ENCODE measurements around the gene PRM3. TPM values are rescaled to one million over a fixed set of nuclear protein-coding genes. Genes with fewer than 3 reads are reported as not detected.

Gene PRM3
- total RNA-seq = not detected in 2 replicates
- not detected in 2 replicates for polyA plus RNA-seq

GRCh38 chr16:11272921-11273720 is at the start of gene PRM3:
Gene PRM3 (minus strand): TSS chr16:11273629. CDS start chr16:11273595, 34 bp downstream.
- DNase-seq (ENCODE audit: low read depth in 1 of 2, low spot score in 1 of 2) = no peak
- TF ChIP-seq CTCF (IDR thresholded peaks at IDR 0.05; ENCODE audit: low read depth, low read length) = no peak
- no peaks in the 10 kb centered on the region for H3K27me3 ChIP-seq
- H3K4me1 ChIP-seq (ENCODE audit: low read depth) = no peaks in the 10 kb centered on the region
- H3K27ac ChIP-seq = no peak within 1 kb of the TSS
- no peaks in the 10 kb centered on the region for H3K9me3 ChIP-seq (ENCODE audit: low read depth)
- H3K4me3 ChIP-seq = no peak within 1 kb of the TSS
- no peaks in the 10 kb centered on the region for H3K36me3 ChIP-seq

- no peaks in the 10 kb centered on the region for H3K27me3 ChIP-seq
- DNase-seq (ENCODE audit: low read depth in 1 of 2, low spot score in 1 of 2) = no peak
Observed at GRCh38 chr16:11322823-11323222, 49.4 kb upstream of the PRM3 start.

GRCh38 chr16:11321662-11322061 is 48.2 kb upstream of the PRM3 start:
- no peak overlapping the region for H3K4me3 ChIP-seq
- no peak for DNase-seq (ENCODE audit: low read depth in 1 of 2, low spot score in 1 of 2)
- H3K36me3 ChIP-seq = no peaks in the 10 kb centered on the region
- no peaks in the 10 kb centered on the region for H3K4me1 ChIP-seq (ENCODE audit: low read depth)
- H3K27me3 ChIP-seq = no peaks in the 10 kb centered on the region
- H3K27ac ChIP-seq = no peak overlapping the region
- no peak for TF ChIP-seq CTCF (IDR thresholded peaks at IDR 0.05; ENCODE audit: low read depth, low read length)
- H3K9me3 ChIP-seq (ENCODE audit: low read depth) = no peaks in the 10 kb centered on the region

More at GRCh38 chr16:11322823-11323222, 49.4 kb upstream of the PRM3 start:
- no peaks in the 10 kb centered on the region for H3K36me3 ChIP-seq
- no peak overlapping the region for H3K27ac ChIP-seq
- H3K4me3 ChIP-seq = no peak overlapping the region
- no peaks in the 10 kb centered on the region for H3K4me1 ChIP-seq (ENCODE audit: low read depth)
- TF ChIP-seq CTCF (IDR thresholded peaks at IDR 0.05; ENCODE audit: low read depth, low read length) = no peak
- no peaks in the 10 kb centered on the region for H3K9me3 ChIP-seq (ENCODE audit: low read depth)

- no peaks in the 10 kb centered on the region for H3K36me3 ChIP-seq
- no peak overlapping the region for H3K27ac ChIP-seq
- no peak for DNase-seq (ENCODE audit: low read depth in 1 of 2, low spot score in 1 of 2)
- no peaks in the 10 kb centered on the region for H3K9me3 ChIP-seq (ENCODE audit: low read depth)
- no peak for TF ChIP-seq CTCF (IDR thresholded peaks at IDR 0.05; ENCODE audit: low read depth, low read length)
- no peak overlapping the region for H3K4me3 ChIP-seq
- no peaks in the 10 kb centered on the region for H3K4me1 ChIP-seq (ENCODE audit: low read depth)
- peaks cover 11% of the 10 kb centered on the region for H3K27me3 ChIP-seq
Observed at GRCh38 chr16:11320170-11320569, 46.7 kb upstream of the PRM3 start.

- no peak overlapping the region for H3K27ac ChIP-seq
- no peak overlapping the region for H3K4me3 ChIP-seq
- no peak for DNase-seq (ENCODE audit: low read depth in 1 of 2, low spot score in 1 of 2)
- H3K4me1 ChIP-seq (ENCODE audit: low read depth) = no peaks in the 10 kb centered on the region
- no peaks in the 10 kb centered on the region for H3K9me3 ChIP-seq (ENCODE audit: low read depth)
- no peaks in the 10 kb centered on the region for H3K36me3 ChIP-seq
- TF ChIP-seq CTCF (IDR thresholded peaks at IDR 0.05; ENCODE audit: low read depth, low read length) = no peak
- peaks cover 11% of the 10 kb centered on the region for H3K27me3 ChIP-seq
Observed at GRCh38 chr16:11319529-11320146, 46.2 kb upstream of the PRM3 start.
